ENCODE measurements around the gene DDX24. TPM values are rescaled to one million over a fixed set of nuclear protein-coding genes. Genes with fewer than 3 reads are reported as not detected.

Gene DDX24
- total RNA-seq, 1 donor from 2014 or later, result 109 TPM

DNA sequence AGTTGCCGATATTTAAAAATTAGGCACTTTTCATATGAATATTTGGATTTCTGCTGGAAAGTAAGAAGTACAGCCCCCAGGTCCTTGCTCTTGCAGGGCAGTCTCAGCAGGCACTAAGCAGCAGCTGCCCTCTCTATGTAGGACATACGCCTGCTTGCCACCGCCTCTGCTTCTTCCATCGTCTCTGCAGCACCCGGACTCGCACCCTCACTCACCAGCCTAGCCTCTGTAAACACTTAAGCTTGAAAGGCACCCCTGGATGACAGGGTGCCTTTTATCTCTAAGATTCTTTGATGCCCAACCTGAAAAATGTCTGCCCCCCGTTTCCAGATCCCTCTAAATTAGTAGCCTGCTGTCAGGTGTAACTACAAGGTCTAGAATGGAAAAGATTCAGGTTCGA is 35.9 kb downstream of the DDX24 start:
- H3K36me3 ChIP-seq, result peaks cover 0 to 41% of the 10 kb centered on the region in 2 donors
- no peak overlapping the region for H3K27ac ChIP-seq
- TF ChIP-seq POLR2A (IDR thresholded peaks at IDR 0.05) (no peak), POLR2AphosphoS5 (IDR thresholded peaks at IDR 0.05; ENCODE audit: insufficient read depth in 1 of 2, low read depth in 1 of 2) (no peak)
- TF ChIP-seq, protein P1, sequence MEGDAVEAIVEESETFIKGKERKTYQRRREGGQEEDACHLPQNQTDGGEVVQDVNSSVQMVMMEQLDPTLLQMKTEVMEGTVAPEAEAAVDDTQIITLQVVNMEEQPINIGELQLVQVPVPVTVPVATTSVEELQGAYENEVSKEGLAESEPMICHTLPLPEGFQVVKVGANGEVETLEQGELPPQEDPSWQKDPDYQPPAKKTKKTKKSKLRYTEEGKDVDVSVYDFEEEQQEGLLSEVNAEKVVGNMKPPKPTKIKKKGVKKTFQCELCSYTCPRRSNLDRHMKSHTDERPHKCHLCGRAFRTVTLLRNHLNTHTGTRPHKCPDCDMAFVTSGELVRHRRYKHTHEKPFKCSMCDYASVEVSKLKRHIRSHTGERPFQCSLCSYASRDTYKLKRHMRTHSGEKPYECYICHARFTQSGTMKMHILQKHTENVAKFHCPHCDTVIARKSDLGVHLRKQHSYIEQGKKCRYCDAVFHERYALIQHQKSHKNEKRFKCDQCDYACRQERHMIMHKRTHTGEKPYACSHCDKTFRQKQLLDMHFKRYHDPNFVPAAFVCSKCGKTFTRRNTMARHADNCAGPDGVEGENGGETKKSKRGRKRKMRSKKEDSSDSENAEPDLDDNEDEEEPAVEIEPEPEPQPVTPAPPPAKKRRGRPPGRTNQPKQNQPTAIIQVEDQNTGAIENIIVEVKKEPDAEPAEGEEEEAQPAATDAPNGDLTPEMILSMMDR (IDR thresholded peaks at IDR 0.05), result no peak
- no peaks in the 10 kb centered on the region for H3K27me3 ChIP-seq
- no peaks in the 10 kb centered on the region for H3K9me3 ChIP-seq
- H3K4me1 ChIP-seq, result peaks cover 17% of the 10 kb centered on the region
- DNase-seq (ENCODE audit: extremely low spot score in 2 of 2), result no peak
- intact Hi-C loops (cut with DNase I), result no loop called here
- no peak overlapping the region for H3K4me3 ChIP-seq

DNA sequence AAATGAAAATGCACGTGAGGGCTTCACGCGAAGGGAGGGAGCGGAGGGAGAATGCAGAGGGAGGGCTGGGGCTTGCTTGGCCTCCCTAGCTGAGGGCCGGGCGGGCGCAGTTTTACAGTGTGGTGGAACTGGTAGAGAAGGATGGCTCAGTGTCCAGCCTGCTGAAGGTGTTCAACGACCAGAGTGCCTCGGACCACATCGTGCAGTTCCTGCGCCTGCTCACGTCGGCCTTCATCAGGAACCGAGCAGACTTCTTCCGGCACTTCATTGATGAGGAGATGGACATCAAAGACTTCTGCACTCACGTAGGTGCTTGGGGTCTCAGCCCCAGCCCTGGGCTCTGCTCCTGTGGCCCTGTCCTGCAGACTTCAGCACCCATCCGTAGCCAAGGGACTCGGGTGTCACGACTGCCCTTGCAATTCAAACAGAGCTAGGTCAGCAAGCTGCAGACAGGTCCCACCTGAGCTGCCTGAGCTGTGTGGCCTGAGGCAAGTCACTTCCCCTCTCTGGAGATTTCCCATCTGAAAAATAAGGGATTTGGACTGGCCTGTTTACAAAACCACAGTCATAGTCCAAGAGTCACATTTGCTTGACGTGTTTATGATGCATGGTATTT is 36.4 kb downstream of the DDX24 start:
- Histone ChIP-seq H3K4me3 (no peak overlapping the region), H3K9me3 (no peaks in the 10 kb centered on the region), H3K27ac (no peak overlapping the region), H3K4me1 (peaks cover 17% of the 10 kb centered on the region), H3K27me3 (no peaks in the 10 kb centered on the region), H3K36me3 (peaks cover 0 to 36% of the 10 kb centered on the region in 2 donors)
- TF ChIP-seq, protein P1 (IDR thresholded peaks at IDR 0.05), result no peak
- no peak for DNase-seq (ENCODE audit: extremely low spot score in 2 of 2)
- intact Hi-C loops (cut with DNase I), result no loop called here

DNA sequence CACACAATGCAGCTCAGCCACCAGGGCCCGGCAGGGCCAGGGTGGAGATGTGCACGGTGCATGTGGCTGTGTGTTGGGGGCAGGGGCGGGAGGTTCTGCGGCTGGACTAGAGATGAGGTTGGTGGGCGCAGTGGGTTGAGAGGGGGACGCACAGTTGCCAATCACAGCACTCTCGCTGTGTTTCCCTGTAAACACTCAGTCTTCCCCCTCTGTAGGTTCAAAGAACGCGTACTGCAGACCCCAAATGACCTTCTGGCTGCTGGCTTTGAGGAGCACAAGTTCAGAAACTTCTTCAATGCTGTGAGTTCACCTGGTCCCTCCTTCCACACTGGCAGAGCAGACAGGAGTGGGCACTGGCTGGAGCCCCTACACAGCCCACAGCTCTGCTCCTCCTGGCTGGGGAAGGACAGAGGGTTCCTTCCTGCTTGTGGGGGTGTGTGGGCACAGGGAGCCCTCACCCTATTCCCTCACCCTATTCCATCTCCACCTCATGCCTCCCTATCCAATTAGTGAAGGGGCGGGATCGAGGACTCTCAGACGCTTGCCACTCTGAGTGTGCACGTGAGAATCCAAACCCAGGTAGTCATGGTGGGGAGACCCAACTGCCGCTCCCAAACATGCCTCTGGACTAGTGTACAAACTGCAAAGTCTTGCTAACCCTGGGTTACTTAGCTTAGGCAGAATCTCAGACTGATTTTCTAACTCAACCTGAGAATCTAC is 37.1 kb downstream of the DDX24 start:
- H3K27me3 ChIP-seq, result no peaks in the 10 kb centered on the region
- peaks cover 0 to 29% of the 10 kb centered on the region in 2 donors for H3K36me3 ChIP-seq
- H3K9me3 ChIP-seq, result no peaks in the 10 kb centered on the region
- intact Hi-C loops (cut with DNase I), result no loop called here
- H3K4me1 ChIP-seq, result peaks cover 17% of the 10 kb centered on the region
- peak overlapping the region; percentile 24 for H3K27ac ChIP-seq
- DNase-seq (ENCODE audit: extremely low spot score in 2 of 2), result no peak
- H3K4me3 ChIP-seq, result no peak overlapping the region
- TF ChIP-seq, protein P1 (IDR thresholded peaks at IDR 0.05), result no peak
- TF ChIP-seq POLR2AphosphoS5 (IDR thresholded peaks at IDR 0.05; ENCODE audit: insufficient read depth in 1 of 2, low read depth in 1 of 2) (no peak), POLR2A (IDR thresholded peaks at IDR 0.05) (no peak)

DNA sequence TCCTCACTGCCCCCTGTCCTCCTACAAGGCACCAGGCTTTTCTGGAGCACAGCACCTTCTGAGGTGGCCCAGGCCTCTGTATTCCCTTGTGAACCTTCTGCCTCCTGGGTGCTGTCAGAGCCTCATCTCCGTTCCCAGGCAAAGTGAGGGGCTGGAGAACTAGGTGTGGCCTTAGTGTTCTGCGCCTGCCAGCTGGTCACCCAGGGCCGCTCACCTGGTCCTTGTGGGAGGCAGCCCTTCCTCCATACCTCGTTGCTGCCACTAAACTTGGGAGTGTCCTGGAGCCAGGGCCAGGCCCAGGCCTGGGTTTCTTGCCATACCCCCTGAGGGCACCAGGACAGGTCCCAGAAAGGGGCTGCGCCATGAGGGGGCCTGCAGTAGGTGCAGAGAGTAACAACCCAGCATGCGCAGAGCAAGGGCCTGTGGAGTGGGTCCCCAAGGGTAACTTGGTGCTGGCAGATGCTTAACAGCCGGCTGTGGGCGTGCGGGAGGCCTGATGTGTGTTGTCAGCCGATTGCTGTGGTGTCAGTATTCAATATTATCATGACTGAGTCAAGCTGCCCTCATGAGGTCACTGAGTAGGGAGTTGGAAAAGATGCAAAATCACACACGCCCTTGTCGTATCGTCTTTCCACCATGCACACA is 37.8 kb downstream of the DDX24 start:
- intact Hi-C loops (cut with DNase I), result no loop called here
- no peaks in the 10 kb centered on the region for H3K9me3 ChIP-seq
- no peak for TF ChIP-seq POLR2AphosphoS5 (IDR thresholded peaks at IDR 0.05; ENCODE audit: insufficient read depth in 1 of 2, low read depth in 1 of 2)
- no peak for TF ChIP-seq POLR2A (IDR thresholded peaks at IDR 0.05)
- TF ChIP-seq, protein P1 (IDR thresholded peaks at IDR 0.05), result no peak
- H3K27ac ChIP-seq, result peak overlapping the region; percentile 24
- peaks cover 0 to 23% of the 10 kb centered on the region in 2 donors for H3K36me3 ChIP-seq
- H3K4me1 ChIP-seq, result peaks cover 17% of the 10 kb centered on the region
- no peaks in the 10 kb centered on the region for H3K27me3 ChIP-seq
- DNase-seq (ENCODE audit: extremely low spot score in 2 of 2), result no peak
- H3K4me3 ChIP-seq, result no peak overlapping the region

Data from vagina (tissue), 2 donors.